ENCODE measurements around the gene P2RY8.

- no peak for TF ChIP-seq EP300 (IDR thresholded peaks at IDR 0.05; ENCODE audit: borderline replicate concordance)
- TF ChIP-seq, protein P1, sequence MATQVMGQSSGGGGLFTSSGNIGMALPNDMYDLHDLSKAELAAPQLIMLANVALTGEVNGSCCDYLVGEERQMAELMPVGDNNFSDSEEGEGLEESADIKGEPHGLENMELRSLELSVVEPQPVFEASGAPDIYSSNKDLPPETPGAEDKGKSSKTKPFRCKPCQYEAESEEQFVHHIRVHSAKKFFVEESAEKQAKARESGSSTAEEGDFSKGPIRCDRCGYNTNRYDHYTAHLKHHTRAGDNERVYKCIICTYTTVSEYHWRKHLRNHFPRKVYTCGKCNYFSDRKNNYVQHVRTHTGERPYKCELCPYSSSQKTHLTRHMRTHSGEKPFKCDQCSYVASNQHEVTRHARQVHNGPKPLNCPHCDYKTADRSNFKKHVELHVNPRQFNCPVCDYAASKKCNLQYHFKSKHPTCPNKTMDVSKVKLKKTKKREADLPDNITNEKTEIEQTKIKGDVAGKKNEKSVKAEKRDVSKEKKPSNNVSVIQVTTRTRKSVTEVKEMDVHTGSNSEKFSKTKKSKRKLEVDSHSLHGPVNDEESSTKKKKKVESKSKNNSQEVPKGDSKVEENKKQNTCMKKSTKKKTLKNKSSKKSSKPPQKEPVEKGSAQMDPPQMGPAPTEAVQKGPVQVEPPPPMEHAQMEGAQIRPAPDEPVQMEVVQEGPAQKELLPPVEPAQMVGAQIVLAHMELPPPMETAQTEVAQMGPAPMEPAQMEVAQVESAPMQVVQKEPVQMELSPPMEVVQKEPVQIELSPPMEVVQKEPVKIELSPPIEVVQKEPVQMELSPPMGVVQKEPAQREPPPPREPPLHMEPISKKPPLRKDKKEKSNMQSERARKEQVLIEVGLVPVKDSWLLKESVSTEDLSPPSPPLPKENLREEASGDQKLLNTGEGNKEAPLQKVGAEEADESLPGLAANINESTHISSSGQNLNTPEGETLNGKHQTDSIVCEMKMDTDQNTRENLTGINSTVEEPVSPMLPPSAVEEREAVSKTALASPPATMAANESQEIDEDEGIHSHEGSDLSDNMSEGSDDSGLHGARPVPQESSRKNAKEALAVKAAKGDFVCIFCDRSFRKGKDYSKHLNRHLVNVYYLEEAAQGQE (IDR thresholded peaks at IDR 0.05; ENCODE audit: low read depth): no peak
- TF ChIP-seq, protein P2, sequence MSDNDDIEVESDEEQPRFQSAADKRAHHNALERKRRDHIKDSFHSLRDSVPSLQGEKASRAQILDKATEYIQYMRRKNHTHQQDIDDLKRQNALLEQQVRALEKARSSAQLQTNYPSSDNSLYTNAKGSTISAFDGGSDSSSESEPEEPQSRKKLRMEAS (IDR thresholded peaks at IDR 0.05): no peak
Observed at GRCh38 chrX:1511150-1511549, 25.8 kb downstream of the P2RY8 start.

Data from Ishikawa (cell line).